ENCODE measurements around the gene TAS1R1.

TAS1R1 gene

DNA sequence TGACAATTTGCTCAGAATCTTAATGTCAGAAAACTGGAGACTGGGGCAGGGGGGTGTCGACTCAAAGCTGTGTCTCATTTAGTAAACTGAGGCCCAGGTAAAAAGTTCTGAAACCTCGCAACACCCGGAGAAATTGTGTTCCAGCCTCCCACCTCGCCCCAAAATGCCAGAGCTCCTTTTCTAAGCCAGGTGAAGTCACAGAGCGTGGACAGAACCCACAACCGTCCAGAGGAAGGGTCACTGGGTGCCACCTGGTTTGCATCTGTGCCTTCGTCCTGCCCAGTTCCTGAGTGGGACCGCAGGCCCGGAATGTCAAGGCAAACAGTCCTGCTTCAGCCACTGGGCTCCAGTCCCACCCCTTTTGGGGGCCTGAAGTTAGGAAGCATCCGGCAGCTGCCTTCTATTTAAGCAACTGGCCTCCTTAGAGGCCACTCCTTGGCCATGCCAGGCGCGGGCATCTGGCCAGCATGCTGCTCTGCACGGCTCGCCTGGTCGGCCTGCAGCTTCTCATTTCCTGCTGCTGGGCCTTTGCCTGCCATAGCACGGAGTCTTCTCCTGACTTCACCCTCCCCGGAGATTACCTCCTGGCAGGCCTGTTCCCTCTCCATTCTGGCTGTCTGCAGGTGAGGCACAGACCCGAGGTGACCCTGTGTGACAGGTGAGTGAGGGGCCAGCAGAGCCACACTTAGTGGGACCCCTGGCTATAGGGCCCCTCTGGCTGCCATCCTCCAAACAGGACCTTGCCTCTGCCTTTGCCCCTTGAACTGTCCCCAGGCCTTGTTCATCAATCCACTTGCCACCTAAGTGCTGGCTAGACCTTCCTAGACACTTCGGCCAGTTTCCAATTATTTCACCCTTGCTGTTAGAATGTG is at the start of gene TAS1R1:
Gene TAS1R1 (plus strand): TSS at position 401 of the 872 bp plus-strand sequence. CDS start 67 bp downstream, at position 468.
- no peak for DNase-seq

DNA sequence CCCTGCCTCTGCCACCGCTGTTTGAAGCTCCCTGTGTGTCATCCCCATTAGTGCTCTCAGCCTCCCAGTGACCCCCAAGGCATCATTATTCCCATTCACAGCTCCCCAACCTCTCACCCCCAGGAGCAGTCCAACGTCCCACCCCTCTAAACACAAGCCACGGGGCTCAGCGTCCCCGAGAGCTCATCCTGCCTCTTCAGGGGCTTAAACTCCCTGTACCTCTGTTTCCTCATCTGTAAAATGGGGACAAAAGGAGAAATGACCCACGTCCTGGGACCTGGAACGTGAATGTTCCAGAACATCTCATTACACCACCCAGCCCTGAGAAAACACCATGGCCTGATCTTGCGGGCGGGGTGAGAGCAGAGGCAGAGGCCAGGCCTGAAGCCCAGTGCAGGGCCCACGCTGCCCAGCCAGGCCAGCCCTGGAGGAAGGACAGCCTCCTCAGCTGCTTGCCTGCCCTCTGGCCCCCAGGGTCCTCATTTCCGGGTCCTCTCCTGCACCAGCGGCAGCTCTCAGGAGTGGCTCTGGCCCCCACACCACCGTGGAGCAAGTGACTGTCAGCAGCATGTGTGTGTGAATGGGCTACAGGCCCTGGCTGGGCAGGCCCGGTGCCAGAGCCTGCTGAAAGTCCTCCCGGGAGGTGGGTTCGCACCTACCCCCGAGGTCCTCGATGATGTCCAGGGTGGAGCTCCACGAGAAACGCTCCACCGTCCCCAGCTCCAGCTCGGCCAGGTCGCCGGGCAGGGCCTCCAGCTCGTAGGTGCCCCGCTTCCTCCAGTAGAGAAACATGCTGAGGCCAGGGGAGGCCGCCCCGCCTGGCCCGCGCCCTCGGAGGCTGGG is 49.5 kb upstream of the TAS1R1 start:
- DNase-seq = no peak

DNA sequence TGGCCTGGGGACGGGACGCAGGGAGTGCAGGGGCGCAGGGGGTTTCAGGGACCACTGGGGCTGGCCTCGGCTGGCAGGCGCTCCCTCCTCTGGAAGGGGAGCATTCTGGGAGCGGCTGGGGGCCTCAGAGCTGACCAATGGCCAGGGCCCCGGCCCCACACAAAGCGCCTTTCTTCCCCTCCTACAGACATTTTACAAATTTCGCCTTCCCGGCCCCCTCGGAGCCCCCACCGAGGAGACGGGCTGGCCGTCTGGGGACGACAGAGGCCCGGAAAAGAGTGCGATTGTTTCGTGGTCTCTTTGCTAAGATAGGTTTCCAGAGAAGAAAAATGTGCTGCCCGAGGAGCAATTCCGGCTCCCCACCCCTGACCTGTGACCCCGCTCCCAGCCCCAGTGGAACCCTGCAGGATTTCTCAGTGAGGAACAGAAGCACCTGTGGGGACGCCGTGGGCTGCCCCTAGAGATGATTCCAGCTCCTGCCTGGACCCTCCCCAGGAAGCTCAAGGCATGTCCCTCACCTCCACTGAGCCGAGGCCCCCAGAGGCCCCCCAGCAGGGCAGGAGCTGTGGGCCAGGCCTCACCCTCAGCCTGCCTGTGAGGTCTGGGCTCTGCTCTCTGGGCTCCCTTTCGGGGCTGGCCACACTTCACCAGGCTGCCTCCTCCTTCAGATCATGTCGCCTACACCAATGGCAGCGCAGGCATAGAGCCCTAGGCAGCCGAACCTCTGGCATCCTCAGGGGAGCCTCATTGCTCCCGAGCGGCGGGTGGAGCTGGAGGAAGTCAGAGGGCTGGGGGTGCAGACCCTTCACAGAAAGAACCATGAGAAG is 48.7 kb upstream of the TAS1R1 start:
- no peak for DNase-seq

DNA sequence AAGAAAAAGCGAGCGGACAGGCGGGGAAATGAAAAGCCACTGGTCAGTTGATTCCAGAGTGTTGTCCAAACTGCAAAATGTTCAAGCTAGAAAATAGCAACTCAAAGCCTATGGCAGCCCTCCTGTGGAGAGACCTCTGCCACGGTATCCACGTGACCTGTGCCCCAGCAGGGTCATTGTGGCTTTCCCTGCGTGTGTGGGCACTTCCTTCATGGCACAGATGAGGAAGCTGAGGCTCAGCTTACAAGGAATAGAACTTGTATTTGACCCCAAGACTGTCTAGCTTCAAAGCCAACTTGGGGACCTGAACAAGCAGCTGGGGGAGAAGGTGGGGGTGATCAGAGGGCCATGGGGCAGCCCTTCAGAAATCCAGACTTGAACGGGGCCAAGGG is 48.1 kb upstream of the TAS1R1 start:
- DNase-seq = no peak

DNA sequence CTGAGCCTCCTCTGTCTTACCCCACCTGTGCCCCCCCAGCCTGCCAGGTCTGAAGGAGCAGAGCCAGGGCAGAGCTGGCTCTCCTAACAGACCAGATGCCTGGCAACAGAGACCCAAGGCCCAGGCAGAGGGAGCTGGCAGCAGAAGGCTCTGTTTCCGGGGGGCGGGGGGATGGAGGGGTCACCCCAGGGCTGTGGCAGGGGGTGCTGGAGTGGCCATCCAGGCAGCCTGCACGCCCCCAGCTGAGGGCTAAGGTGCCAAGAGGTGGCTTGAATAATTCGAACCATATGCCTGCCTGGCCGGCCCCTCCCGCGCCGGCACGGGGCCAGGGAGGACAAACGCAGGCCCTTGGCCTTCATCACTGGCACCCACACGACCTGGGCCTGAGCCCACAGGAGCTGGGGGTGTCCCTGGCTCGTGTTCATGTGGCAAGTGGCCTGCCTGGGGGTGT is 47.6 kb upstream of the TAS1R1 start:
- DNase-seq = peak; percentile 84

DNA sequence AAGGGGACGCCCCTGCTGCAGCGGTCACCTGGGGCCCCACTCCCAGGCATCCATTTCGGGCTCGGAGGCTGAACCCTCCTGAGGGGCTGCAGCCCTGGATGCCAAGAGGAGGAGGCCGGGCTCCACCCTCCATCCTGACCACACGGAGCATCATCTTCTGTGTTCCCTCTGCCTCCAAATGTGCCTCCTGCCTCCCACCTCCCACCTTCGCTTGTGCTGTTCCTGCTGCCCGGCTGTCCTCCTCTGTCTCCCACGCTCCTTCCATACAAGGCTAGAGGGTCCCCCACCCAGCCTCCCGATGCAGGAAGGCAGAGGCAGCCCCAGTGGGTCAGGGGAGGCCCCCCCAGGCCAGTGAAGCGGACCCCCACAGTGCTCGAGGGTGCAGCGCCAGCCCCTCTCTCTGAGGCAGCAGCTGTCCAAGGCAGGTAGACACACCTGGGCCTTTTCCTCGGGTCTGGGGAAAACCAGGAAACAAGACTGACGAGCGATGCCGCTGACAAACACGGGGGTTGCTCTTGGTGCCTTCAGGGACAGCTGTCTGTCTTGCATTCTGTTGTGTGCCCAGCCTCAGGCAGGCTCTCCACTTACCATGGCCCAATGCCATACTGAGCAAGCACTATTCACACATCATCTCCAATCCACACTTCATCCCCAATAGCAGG is 46.8 kb upstream of the TAS1R1 start:
- DNase-seq = peak; percentile 71

DNA sequence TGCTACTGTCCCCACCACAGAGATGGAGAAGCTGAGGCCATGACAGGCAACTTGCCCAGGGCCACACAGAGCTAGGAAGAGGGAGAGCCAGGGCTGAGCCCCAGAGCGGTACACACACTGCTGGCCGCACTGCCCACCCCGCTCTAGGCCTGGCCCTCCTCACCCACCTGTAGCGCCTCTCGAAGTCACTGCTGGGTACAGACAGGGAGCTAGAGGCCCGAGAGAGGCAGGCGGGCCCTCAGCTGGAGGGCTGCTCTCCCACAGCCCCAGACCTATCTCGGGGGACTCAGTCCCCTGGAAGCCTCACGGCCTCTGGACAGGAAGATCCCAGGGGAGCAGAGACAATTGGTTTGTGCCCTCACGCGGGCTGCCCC is 46.3 kb upstream of the TAS1R1 start:
- no peak for DNase-seq

DNA sequence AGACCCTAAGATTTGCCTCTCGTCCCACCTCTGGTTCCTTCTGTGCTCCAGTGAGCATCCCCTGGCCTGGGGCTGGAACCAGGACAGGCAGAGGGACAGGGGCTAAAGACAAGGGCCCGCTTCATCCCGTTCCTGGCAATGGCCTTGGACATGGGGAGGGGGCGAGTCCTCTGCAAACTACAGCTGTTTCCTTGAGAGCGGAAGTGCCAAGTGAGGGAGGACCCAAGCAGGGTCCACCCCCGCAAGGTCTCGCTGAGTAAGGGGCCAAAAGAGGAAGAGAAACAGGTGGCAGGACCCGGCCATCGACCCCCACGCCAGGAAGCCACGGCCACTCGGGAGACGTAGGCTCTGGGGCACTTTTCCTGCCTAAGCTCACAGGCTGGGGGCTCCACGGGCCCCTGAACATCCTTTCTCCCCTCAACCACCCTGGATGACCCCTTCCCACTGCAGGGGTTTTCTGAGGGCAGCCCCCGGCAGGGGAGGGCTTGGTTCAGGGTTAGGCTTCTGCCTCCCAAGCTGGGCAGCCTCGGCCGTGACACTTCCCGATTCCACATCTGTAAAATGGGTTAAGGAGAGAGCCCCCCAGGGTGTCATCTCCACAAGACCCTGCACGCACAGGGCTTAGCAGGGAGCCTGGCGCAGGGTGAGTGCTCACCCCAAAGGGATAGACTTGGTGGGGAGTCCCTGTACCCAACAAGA is 45.7 kb upstream of the TAS1R1 start:
- no peak for DNase-seq

DNA sequence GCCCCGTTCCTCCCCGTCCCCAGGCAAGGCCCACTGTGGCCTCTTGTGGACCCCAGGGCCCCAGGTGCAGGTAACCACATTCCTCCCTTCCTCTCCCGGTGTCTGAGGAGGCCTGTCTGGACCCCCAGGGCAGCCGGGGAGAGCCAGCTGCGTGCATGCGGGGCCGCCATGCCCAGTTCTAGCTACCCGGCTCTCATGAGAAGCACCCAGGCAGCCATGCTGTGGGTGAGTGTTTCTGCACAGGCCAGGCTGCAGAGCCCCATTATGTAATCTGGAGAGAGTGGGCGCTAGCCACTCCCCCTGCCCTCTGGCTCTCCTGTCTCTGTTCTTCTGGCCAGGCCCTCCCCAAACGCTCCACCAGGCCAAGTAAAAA is 45.2 kb upstream of the TAS1R1 start:
- no peak for DNase-seq

DNA sequence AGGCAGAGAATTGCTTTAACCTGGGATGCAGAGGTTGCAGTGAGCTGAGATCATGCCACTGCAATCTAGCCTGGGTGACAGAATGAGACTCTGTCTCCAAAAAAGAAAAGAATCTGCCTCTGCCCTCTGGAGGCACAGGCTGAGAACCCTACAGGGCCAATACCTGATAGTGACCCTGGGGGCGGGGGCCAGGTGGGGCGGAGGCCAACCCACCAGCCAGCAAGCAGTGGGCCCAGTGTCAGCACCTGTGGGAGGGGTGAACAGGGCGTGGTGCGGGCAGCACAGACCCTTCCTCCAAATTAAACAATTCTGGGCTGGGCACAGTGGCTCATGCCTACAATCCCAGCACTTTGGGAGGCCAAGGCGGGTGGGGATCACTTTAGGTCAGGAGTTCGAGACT is 44.6 kb upstream of the TAS1R1 start:
- DNase-seq = no peak

DNA sequence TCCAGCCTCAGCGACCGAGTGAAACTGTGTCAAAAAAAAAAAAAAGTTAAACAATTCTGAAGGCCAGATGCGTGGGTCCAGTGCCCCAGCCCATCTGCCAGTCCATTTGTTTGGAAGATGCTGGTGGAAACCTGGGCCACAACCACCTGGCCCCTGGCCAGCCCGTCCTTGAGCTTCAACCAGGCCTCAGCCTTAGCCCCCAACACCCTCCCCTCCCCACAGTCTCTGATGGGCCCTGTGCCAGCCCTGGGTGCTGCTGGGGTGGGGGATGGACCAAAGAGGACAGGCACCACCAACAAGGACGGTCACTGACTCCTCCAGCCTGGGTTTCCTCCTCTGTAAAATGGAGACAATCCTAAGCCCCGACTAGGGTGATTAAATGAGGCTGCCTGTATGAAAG is 44.1 kb upstream of the TAS1R1 start:
- DNase-seq = peak; percentile 46

DNA sequence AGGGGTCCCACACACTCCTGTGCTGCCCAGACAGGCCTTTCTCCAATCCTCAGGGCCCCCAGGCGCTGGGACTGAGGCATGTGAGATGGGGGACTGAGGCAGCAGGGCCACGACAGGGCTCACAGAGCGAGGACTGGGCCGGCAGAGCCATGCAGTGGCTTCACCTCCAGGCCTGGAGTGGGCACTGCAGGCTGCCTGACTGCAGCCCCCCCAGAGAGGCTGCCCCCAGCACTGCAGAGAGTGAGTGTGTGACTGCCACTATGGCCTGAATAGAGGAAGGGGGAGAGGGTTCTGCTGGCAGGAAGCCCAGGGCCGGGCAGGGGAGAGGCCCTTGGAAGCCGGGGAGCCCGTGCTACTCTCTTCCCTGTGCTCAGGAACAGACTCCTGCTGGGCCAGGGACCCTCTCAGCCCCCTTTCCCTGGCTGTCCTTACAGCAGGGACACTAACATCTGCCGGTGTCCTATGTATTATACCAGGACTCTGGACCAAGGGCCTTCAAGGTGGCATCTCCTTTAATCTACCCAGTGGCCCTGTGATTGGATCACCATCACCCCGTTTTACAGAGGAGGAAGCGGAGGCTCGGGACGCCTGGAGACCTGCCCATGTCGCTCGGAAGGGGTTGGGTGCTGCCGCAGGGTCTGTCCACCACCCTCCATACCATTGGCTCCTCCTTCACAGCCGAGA is 43.4 kb upstream of the TAS1R1 start:
- no peak for DNase-seq

DNA sequence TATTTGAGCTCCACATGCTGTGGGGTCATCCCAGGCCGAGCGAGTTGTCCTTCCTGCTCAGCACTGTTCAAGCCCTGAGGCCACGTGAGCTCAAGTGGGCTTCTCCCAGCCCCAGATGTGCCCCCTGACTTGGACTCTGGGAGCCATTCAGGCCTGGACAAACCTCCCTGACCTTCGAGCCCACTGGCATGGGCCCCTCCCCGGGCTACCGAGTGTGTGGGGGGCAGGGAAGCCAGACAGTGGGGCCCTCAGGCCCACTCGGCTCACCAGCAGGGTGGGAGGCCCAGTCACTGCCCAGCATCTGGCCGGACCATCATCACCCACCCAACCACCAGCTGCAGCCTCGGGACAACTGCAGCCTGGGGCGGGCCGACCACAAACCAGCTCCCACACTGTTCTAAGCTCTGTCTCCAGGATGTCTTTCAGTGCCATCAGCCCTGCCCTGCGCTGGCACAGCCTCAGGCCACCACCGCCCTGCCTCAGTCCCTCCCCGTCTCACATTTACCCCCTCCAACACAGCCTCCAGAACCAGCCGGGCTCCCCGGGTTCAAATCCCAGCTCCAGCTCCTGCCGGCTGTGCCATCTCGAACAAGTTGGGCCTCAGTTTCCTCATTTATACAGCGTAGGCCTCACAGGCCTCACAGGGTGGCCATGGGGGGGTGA is 42.7 kb upstream of the TAS1R1 start:
- DNase-seq = no peak

DNA sequence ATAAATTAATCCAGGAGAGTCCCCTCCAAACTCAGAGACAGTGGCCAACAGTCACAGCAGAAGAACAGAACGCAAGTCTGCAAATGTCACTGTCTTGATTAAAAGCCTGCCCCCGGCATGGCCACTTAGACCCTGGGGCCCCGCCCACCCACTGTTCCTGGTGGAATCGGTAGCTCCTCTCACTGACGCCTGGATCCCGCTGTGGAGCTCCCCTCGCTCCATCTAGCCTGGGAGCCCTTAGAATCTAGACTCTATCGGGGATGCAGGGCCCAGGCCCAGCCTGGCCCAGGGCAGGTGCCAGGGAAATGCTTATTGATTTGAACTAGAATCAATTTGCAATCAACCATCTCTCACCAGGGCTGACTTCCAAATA is 42.2 kb upstream of the TAS1R1 start:
- DNase-seq = no peak

DNA sequence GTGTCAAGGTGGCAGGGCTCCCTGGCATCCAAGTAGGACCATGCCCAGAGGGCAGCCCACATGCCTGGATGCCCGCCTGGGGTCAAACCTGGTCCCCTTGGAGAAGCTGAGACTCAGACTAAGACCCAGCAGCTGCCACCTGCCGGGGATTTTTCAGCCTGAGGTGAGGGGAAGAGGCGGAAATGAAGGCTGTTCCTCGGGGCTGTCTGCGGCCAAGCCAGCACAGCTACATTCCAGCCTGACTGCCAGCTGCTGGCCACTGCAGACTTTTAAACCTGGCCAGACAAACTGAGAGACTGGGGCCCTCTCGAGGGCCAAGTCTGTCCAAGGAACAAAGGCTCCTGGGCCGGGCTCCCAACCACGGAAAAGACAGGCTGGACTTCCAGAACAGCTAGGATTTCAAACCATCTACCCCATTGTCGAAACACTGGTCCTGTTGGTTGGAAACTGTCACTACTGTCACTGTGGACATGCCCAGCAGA is 41.7 kb upstream of the TAS1R1 start:
- DNase-seq = no peak

DNA sequence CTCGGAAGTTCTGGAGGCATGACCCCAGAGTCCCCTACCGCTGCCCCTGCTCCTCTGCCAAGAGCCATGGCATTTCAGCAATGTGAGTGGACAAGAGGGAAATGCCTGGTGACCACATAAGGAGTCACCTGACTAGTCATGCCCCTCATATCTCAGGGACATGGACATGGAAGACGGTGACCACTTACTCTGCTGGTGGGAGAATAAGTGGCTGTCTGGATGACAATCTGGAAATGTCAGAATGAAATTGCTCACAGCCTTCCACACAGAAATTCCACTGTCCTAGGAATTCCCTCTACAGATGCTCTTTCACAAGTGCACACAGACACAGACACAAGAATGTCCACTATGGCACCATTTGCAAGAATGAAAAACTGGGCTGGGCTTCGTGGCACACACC is 39.3 kb upstream of the TAS1R1 start:
- DNase-seq = no peak

DNA sequence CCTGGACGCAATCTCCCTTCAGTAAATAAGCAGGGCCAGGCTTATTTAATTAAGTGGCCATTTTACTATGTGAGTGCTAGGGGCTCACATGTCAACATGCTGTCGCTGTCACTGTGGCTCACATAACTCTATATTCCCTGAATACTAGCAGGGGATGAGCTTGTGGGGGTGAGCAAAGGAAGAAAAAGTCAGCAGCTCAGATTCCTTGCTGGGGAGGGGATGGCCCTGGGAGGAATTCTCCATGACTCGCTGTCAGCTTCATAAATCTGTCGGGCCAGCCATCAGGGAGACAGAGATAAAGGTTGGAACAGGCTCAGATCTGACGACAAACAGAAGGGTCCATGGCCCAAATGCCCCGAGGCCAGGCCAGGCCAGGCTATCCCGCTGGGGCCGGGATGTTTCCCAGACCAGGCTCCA is 37.7 kb upstream of the TAS1R1 start:
- no peak for DNase-seq

DNA sequence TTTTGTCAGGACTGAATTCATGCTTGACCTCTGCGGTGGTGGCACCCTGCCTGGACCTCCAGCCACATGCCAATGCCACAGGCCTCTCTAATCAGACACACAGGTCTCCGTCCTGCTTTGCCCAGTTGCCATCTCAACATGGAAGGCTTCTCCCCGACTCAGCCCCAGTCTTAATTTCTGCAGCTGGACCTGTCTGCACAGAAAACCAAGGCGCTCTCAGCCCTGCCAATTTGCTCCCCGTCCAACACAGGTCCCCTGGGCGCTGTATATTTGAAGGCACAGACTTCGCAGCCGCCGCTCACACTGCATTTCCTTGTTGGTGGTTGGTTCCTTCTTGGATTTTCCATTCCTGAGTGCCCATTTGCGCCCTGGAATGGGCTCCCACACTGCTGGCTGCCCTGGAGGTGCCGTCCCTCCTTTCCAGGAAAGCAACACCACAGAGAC is 35.6 kb upstream of the TAS1R1 start:
- DNase-seq = peak; percentile 85

DNA sequence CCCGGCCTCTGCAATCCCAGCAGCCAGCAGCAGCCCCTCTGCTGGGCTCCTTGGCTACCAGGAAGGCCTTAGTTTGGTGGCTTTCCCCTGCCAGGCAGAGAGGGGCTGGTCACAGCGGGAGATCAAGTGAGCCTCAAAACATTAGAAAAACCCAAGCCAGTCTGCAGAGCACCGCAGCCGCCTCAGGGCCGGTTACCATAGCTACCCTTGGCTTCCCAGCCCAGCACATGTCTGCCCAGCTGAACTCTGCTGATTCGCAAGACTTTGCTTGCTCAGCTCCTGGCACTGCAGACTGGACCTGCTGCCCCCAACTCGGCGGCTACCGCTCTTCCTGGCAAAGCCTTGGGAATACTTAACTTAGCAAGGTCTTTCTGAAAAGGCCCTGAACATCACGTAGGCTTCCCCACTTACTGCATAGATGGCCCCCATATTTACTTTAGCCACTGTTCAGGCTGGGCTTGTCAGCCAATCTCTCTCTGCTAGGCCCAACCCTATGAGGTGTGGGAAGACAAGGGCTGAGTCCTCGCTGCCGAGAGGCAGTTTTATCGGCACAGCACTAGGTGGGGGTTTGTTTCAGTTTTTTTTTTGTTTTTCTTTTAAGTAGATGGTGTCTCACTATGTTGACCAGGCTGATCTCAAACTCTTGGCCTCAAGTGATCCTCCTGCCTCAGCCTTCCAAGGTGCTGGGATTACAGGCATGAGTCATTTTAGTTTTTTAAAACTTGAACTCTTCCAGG is 35.0 kb upstream of the TAS1R1 start:
- peak; percentile 93 for DNase-seq

DNA sequence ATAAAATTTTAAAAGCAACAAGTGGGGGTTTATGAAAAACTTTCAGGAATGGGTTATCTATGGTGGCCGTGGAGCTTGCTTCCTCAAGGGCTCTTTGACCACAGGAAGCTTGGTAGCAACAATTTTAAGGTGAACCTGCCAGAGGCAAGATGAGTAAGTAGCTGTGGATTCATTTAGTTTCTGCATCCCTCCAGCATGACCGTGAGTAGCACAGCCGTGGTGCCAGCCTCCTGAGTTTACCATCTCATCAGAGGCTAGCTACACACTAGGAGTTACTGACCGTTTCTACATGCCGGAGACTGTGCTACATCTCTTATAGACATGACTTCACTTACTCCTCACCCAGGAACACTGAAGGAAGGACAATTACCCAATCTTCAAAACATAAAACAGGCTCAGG is 33.6 kb upstream of the TAS1R1 start:
- DNase-seq = no peak

All from NCI-H446 treated with DMSO at 0.1 percent for 48 hours (cell line).